HEK293 (cell line): ENCODE results near the gene KRTAP10-1.

Experiments used
- CTCF ChIA-PET: fragments of 350-600 bp; formaldehyde crosslinking; extraction: SDS; loops from one replicate; lab custom pipeline; 2021; ENCODE audit warnings: antibody characterized with exemption; lab: Yijun Ruan, JAX
- POLR2A ChIA-PET: fragments of 300-600 bp; formaldehyde crosslinking; extraction: SDS; loops from one replicate; lab custom pipeline; 2020; ENCODE audit warnings: antibody characterized with exemption, inconsistent platforms; lab: Yijun Ruan, JAX
- H3K27ac ChIP-seq: fragments of 200-500 bp; sonication (Bioruptor generic); 2 replicates; pipeline ENCODE4 v1.5.1; 2014; ENCODE audit warnings: low read depth, low read length, control low read depth, inconsistent platforms; ENCODE audit errors: extremely low read depth
- H3K36me3 ChIP-seq, 2 experiments: fragments of 200-500 bp in 1 of 2; sonication (Bioruptor generic) in 1 of 2; 1 replicate in 1 of 2; 2 replicates in 1 of 2; pipeline ENCODE4 v1.5.1; 2014 to 2017; ENCODE audit warnings: inconsistent platforms in 2 of 2, low read length in 2 of 2; ENCODE audit not compliant: control insufficient read depth in 2 of 2, insufficient read depth in 1 of 2
- H3K4me1 ChIP-seq: fragments of 200-500 bp; sonication (Bioruptor generic); 2 replicates; pipeline ENCODE4 v1.5.1; 2014; ENCODE audit warnings: mild to moderate bottlenecking, low read length, inconsistent platforms; ENCODE audit not compliant: control insufficient read depth, insufficient read depth
- H3K4me3 ChIP-seq: 2 replicates; pipeline ENCODE4 v1.5.1; 2011; ENCODE audit warnings: low read depth, mild to moderate bottlenecking, control low read depth, low read length, moderate library complexity
- H3K9me3 ChIP-seq: fragments of 200-500 bp; sonication (Bioruptor generic); 2 replicates; pipeline ENCODE4 v1.5.1; 2014; ENCODE audit warnings: low read depth, low read length, inconsistent platforms; ENCODE audit not compliant: control insufficient read depth, insufficient read depth
- EGR2 ChIP-seq: fragments of 450-650 bp; formaldehyde crosslinking; IDR thresholded peaks from 2 replicates; pipeline ENCODE4 v1.5.1; 2016; ENCODE audit warnings: low read depth, missing biosample characterization, missing genetic modification characterization
- PRDM1 ChIP-seq: fragments of 450-650 bp; formaldehyde crosslinking; IDR thresholded peaks from 2 replicates; pipeline ENCODE4; 2016; ENCODE audit warnings: missing biosample characterization, missing genetic modification characterization
- PRDM10 ChIP-seq: fragments of 450-650 bp; formaldehyde crosslinking; IDR thresholded peaks from 2 replicates; pipeline ENCODE4 v1.5.1; 2016; ENCODE audit warnings: missing biosample characterization, missing genetic modification characterization
- REST ChIP-seq: fragments of 450-650 bp; formaldehyde crosslinking; IDR thresholded peaks from 2 replicates; pipeline ENCODE4 v1.5.1; 2016; ENCODE audit warnings: missing biosample characterization, missing genetic modification characterization
- SCRT1 ChIP-seq: fragments of 450-650 bp; formaldehyde crosslinking; IDR thresholded peaks from 2 replicates; pipeline ENCODE4 v1.5.1; 2016; ENCODE audit warnings: missing biosample characterization, missing genetic modification characterization, borderline replicate concordance
- SP3 ChIP-seq: fragments of 450-650 bp; formaldehyde crosslinking; IDR thresholded peaks from 2 replicates; pipeline ENCODE4 v1.5.1; 2016; ENCODE audit warnings: missing biosample characterization, missing genetic modification characterization
- ZBTB48 ChIP-seq: fragments of 450-650 bp; formaldehyde crosslinking; IDR thresholded peaks from 2 replicates; pipeline ENCODE4 v1.5.1; 2016; ENCODE audit warnings: missing biosample characterization, missing genetic modification characterization
- ZFP41 ChIP-seq: fragments of 450-650 bp; formaldehyde crosslinking; IDR thresholded peaks from 2 replicates; pipeline ENCODE4 v1.5.1; 2016; ENCODE audit warnings: missing biosample characterization, missing genetic modification characterization, borderline replicate concordance
- ZNF10 ChIP-seq: fragments of 450-650 bp; formaldehyde crosslinking; IDR thresholded peaks from 2 replicates; pipeline ENCODE4 v1.5.1; 2017; ENCODE audit warnings: missing biosample characterization, missing genetic modification characterization
- ZNF157 ChIP-seq: fragments of 450-650 bp; formaldehyde crosslinking; IDR thresholded peaks from 2 replicates; pipeline ENCODE4 v1.5.1; 2016; ENCODE audit warnings: missing biosample characterization, missing genetic modification characterization
- ZNF214 ChIP-seq: fragments of 450-650 bp; formaldehyde crosslinking; IDR thresholded peaks from 2 replicates; pipeline ENCODE4 v1.5.1; 2017; ENCODE audit warnings: missing biosample characterization, mild to moderate bottlenecking, missing genetic modification characterization, borderline replicate concordance
- ZNF350 ChIP-seq: fragments of 450-650 bp; formaldehyde crosslinking; IDR thresholded peaks from 2 replicates; pipeline ENCODE4 v1.5.0; 2017; ENCODE audit warnings: missing biosample characterization, mild to moderate bottlenecking, missing genetic modification characterization
- ZNF37A ChIP-seq: fragments of 450-650 bp; IDR thresholded peaks from 2 replicates; pipeline ENCODE4 v1.5.1; 2018; ENCODE audit warnings: missing biosample characterization, missing genetic modification characterization
- ZNF398 ChIP-seq: fragments of 450-650 bp; formaldehyde crosslinking; IDR thresholded peaks from 2 replicates; pipeline ENCODE4 v1.5.1; 2017; ENCODE audit warnings: missing biosample characterization, missing genetic modification characterization
- ZNF501 ChIP-seq: fragments of 450-650 bp; formaldehyde crosslinking; IDR thresholded peaks from 2 replicates; pipeline ENCODE4 v1.5.1; 2016; ENCODE audit warnings: missing biosample characterization, missing genetic modification characterization
- TF ChIP-seq, protein P1 (sequence below): fragments of 450-650 bp; formaldehyde crosslinking; IDR thresholded peaks from 2 replicates; pipeline ENCODE4 v1.5.1; 2016; ENCODE audit warnings: missing biosample characterization, missing genetic modification characterization
- TF ChIP-seq, protein P2 (sequence below): fragments of 450-650 bp; formaldehyde crosslinking; IDR thresholded peaks from 2 replicates; pipeline ENCODE4 v1.5.1; 2016; ENCODE audit warnings: missing biosample characterization, missing genetic modification characterization, low read depth

The KRTAP10-1 gene

DNA sequence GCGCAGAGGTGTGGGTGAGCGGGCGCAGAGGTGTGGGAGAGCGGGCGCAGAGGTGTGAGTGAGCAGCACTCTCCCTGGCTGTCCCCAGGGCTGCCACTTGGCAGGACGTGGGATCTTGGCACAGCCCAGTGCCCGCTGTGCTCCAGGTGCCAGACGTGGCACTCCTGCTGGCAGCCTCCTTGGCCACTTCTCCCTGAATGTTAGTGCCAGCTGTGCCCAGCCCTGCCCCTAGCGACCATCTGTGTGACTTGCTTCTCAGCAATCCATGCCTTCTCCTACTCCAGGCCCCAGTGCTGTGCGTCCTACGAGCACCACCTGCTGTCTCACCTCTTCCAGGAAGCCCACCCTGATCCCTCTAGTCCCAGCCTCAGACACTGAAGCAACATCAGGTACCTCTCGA, 30.5 kb downstream of the KRTAP10-1 start:
- Histone ChIP-seq H3K4me3 (no peak overlapping the region), H3K27ac (no peak overlapping the region), H3K36me3 (no peaks in the 10 kb centered on the region), H3K9me3 (no peaks in the 10 kb centered on the region), H3K4me1 (no peaks in the 10 kb centered on the region; the same call in 1 of the 2 replicates)
- POLR2A ChIA-PET: no interaction called here
- CTCF ChIA-PET: interaction anchor here (0.5 to 3.7 kb wide), 28 partner anchors 8 to 1055 kb away, joined by 3 to 43 read pairs (median 6); no protein-coding TSS in a partner anchor
- TF ChIP-seq PRDM10 (tag by site-specific recombination) (no peak), ZNF157 (tag by site-specific recombination) (no peak), ZFP41 (tag by site-specific recombination) (no peak)
- TF ChIP-seq, protein P1, sequence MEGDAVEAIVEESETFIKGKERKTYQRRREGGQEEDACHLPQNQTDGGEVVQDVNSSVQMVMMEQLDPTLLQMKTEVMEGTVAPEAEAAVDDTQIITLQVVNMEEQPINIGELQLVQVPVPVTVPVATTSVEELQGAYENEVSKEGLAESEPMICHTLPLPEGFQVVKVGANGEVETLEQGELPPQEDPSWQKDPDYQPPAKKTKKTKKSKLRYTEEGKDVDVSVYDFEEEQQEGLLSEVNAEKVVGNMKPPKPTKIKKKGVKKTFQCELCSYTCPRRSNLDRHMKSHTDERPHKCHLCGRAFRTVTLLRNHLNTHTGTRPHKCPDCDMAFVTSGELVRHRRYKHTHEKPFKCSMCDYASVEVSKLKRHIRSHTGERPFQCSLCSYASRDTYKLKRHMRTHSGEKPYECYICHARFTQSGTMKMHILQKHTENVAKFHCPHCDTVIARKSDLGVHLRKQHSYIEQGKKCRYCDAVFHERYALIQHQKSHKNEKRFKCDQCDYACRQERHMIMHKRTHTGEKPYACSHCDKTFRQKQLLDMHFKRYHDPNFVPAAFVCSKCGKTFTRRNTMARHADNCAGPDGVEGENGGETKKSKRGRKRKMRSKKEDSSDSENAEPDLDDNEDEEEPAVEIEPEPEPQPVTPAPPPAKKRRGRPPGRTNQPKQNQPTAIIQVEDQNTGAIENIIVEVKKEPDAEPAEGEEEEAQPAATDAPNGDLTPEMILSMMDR (tag by site-specific recombination): peak; percentile 52

DNA sequence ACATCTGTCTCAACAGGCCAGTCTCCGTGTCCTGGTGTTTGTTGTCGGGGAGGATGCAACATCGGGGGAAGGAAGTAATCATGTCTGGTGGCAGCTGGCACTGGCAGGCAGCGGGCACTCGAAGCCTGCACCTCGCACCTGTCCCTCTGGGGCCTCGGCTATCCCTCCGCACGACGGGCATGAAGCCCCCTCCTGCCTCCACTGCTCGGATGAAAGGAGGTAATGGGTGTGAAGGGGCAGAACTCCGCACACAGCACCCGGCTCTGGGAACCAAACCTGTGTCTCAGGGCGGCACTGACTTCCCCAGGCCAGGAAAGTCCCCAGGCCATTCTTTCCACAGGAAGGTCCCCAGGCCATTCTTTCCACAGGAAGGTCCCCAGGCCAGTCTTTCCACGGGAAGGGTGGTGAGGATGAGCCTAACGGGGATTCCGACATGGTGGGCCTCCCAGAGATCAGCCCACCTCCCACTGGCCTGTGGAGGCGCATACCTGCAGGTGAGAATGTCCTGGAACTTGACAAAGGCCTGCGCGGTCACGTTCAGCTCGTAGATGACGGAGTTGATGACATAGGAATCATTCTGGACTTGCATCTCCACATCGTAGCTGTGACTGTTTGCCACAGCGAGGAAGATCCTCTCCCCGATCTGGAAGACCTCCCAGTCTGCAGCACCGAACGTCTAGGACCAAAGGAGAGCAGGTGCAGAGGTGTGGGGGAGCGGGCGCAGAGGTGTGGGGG, 31.1 kb downstream of the KRTAP10-1 start:
- H3K4me1 ChIP-seq: no peaks in the 10 kb centered on the region; the same call in 1 of the 2 replicates
- no peaks in the 10 kb centered on the region for H3K36me3 ChIP-seq
- H3K9me3 ChIP-seq: no peaks in the 10 kb centered on the region
- ChIA-PET CTCF (interaction anchor here (0.5 to 3.5 kb wide), 6 partner anchors 13 to 1056 kb away, joined by 3 to 17 read pairs (median 8); no protein-coding TSS in a partner anchor), POLR2A (no interaction called here)
- no peak overlapping the region for H3K27ac ChIP-seq
- H3K4me3 ChIP-seq: no peak overlapping the region
- TF ChIP-seq ZNF501 (tag by site-specific recombination) (no peak), ZNF350 (tag by site-specific recombination) (no peak), REST (tag by site-specific recombination) (no peak), EGR2 (tag by site-specific recombination) (no peak), SCRT1 (tag by site-specific recombination) (no peak), ZBTB48 (tag by site-specific recombination) (no peak), PRDM1 (tag by site-specific recombination) (no peak), SP3 (tag by site-specific recombination) (no peak), ZNF37A (no peak), ZNF398 (tag by site-specific recombination) (no peak), ZNF214 (tag by site-specific recombination) (no peak), ZNF10 (tag by site-specific recombination) (no peak), ZNF157 (tag by site-specific recombination) (no peak)
- TF ChIP-seq, protein P2, sequence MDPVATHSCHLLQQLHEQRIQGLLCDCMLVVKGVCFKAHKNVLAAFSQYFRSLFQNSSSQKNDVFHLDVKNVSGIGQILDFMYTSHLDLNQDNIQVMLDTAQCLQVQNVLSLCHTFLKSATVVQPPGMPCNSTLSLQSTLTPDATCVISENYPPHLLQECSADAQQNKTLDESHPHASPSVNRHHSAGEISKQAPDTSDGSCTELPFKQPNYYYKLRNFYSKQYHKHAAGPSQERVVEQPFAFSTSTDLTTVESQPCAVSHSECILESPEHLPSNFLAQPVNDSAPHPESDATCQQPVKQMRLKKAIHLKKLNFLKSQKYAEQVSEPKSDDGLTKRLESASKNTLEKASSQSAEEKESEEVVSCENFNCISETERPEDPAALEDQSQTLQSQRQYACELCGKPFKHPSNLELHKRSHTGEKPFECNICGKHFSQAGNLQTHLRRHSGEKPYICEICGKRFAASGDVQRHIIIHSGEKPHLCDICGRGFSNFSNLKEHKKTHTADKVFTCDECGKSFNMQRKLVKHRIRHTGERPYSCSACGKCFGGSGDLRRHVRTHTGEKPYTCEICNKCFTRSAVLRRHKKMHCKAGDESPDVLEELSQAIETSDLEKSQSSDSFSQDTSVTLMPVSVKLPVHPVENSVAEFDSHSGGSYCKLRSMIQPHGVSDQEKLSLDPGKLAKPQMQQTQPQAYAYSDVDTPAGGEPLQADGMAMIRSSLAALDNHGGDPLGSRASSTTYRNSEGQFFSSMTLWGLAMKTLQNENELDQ (tag by site-specific recombination): no peak
